SK-N-SH treated with all-trans-retinoic acid at 6 μM for 48 hours (cell line): Measurements from ENCODE around the gene UGT1A9.
"Not testable (repeated sequence)": the region's sequence is repeated elsewhere in the genome, so short reads cannot be mapped to it uniquely, and the experiment has no call there.

Experiments
- ARNTL ChIP-seq: fragments of 450-650 bp; formaldehyde crosslinking; IDR thresholded peaks from 2 replicates; pipeline ENCODE4 v1.5.0; 2020; ENCODE audit warnings: low read depth, mild to moderate bottlenecking, moderate library complexity, borderline replicate concordance
- BACH2 ChIP-seq: fragments of 250-450 bp; sonication (Bioruptor Pico); IDR thresholded peaks from 2 replicates; pipeline ENCODE4 v1.9.0; 2021; ENCODE audit warnings: mild to moderate bottlenecking, borderline replicate concordance
- ESRRG ChIP-seq: fragments of 250-450 bp; sonication (Bioruptor Pico); IDR thresholded peaks from 2 replicates; pipeline ENCODE4 v1.6.1; 2021; ENCODE audit warnings: mild to moderate bottlenecking
- GLIS3 ChIP-seq: fragments of 250-450 bp; sonication (Bioruptor Pico); IDR thresholded peaks from 2 replicates; pipeline ENCODE4 v1.5.0; 2020; ENCODE audit warnings: mild to moderate bottlenecking, moderate library complexity
- OSR1 ChIP-seq: fragments of 250-450 bp; sonication (Bioruptor Pico); IDR thresholded peaks from 2 replicates; pipeline ENCODE4 v1.8.0; 2022; ENCODE audit warnings: moderate library complexity, mild to moderate bottlenecking, inconsistent platforms
- RARB ChIP-seq: fragments of 250-450 bp; sonication (Bioruptor Pico); IDR thresholded peaks from 2 replicates; pipeline ENCODE4 v1.8.0; 2021; ENCODE audit warnings: mild to moderate bottlenecking, moderate library complexity
- TCF4 ChIP-seq: fragments of 250-450 bp; sonication (Bioruptor Pico); IDR thresholded peaks from 2 replicates; pipeline ENCODE4 v1.8.0; 2021; ENCODE audit warnings: mild to moderate bottlenecking, moderate library complexity, borderline replicate concordance
- ZFP3 ChIP-seq: fragments of 250-450 bp; sonication (Bioruptor Pico); IDR thresholded peaks from 2 replicates; pipeline ENCODE4 v1.5.0; 2020; ENCODE audit warnings: mild to moderate bottlenecking, moderate library complexity
- ZFP30 ChIP-seq: fragments of 450-650 bp; formaldehyde crosslinking; IDR thresholded peaks from 2 replicates; pipeline ENCODE4 v1.5.0; 2022; ENCODE audit warnings: mild to moderate bottlenecking, moderate library complexity
- ZNF565 ChIP-seq: fragments of 450-650 bp; formaldehyde crosslinking; conservative IDR thresholded peaks from 2 replicates; pipeline ENCODE4 v1.5.0; 2020; ENCODE audit warnings: low read depth, mild to moderate bottlenecking, moderate library complexity
- ZNF8 ChIP-seq: fragments of 450-650 bp; formaldehyde crosslinking; IDR thresholded peaks from 2 replicates; pipeline ENCODE4 v1.5.0; 2020; ENCODE audit warnings: mild to moderate bottlenecking, moderate library complexity
- TF ChIP-seq, protein P1 (sequence below): fragments of 250-450 bp; sonication (Bioruptor Pico); IDR thresholded peaks from 2 replicates; pipeline ENCODE4 v1.8.0; 2020; ENCODE audit warnings: mild to moderate bottlenecking, moderate library complexity, borderline replicate concordance
- TF ChIP-seq, protein P2 (sequence below): fragments of 250-450 bp; sonication (Bioruptor Pico); IDR thresholded peaks from 2 replicates; pipeline ENCODE4 v1.5.1; 2020; ENCODE audit warnings: low read depth, mild to moderate bottlenecking, moderate library complexity

DNA sequence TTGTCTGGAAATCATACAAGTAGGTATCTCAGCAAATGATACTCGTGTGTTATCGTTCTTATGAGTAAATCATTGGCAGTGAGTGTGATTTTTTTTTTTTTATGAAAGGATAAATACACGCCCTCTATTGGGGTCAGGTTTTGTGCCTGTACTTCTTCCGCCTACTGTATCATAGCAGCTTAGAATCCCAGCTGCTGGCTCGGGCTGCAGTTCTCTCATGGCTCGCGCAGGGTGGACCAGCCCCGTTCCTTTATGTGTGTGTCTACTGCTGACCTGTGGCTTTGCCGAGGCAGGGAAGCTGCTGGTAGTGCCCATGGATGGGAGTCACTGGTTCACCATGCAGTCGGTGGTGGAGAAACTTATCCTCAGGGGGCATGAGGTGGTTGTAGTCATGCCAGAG, 35.4 kb upstream of the UGT1A9 start, which contains the start of gene UGT1A10:
- not testable (repeated sequence) for TF ChIP-seq ESRRG, GLIS3, TCF4, ZNF8, ZFP30, RARB, OSR1, ARNTL, ZNF565, ZFP3, BACH2 (CRISPR knock-in tag)
- TF ChIP-seq, protein P1, sequence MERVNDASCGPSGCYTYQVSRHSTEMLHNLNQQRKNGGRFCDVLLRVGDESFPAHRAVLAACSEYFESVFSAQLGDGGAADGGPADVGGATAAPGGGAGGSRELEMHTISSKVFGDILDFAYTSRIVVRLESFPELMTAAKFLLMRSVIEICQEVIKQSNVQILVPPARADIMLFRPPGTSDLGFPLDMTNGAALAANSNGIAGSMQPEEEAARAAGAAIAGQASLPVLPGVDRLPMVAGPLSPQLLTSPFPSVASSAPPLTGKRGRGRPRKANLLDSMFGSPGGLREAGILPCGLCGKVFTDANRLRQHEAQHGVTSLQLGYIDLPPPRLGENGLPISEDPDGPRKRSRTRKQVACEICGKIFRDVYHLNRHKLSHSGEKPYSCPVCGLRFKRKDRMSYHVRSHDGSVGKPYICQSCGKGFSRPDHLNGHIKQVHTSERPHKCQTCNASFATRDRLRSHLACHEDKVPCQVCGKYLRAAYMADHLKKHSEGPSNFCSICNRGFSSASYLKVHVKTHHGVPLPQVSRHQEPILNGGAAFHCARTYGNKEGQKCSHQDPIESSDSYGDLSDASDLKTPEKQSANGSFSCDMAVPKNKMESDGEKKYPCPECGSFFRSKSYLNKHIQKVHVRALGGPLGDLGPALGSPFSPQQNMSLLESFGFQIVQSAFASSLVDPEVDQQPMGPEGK (CRISPR knock-in tag): not testable (repeated sequence)
- TF ChIP-seq, protein P2, sequence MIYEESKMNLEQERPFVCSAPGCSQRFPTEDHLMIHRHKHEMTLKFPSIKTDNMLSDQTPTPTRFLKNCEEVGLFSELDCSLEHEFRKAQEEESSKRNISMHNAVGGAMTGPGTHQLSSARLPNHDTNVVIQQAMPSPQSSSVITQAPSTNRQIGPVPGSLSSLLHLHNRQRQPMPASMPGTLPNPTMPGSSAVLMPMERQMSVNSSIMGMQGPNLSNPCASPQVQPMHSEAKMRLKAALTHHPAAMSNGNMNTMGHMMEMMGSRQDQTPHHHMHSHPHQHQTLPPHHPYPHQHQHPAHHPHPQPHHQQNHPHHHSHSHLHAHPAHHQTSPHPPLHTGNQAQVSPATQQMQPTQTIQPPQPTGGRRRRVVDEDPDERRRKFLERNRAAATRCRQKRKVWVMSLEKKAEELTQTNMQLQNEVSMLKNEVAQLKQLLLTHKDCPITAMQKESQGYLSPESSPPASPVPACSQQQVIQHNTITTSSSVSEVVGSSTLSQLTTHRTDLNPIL (CRISPR knock-in tag): not testable (repeated sequence)
